K562 (cell line): ENCODE measurements around the gene LRRC25. TPM values are rescaled to one million over a fixed set of nuclear protein-coding genes. Genes with fewer than 3 reads are reported as not detected.

ENCODE experiments used
- CHD1 ChIP-seq: fragments of 200-600 bp; sonication (generic); IDR thresholded peaks from one replicate; pipeline ENCODE4 v1.6.1; 2012; ENCODE audit warnings: mild to moderate bottlenecking, moderate library complexity, low read length, inconsistent platforms
- E2F3 ChIP-seq: fragments of 250-450 bp; sonication (Bioruptor Pico); IDR thresholded peaks from 2 replicates; pipeline ENCODE4 v1.4.0; 2020; ENCODE audit warnings: mild to moderate bottlenecking
- FOXJ2 ChIP-seq: fragments of 200-800 bp; sonication (Bioruptor generic); IDR thresholded peaks from 2 replicates; pipeline ENCODE4 v1.6.1; 2016; ENCODE audit warnings: missing genetic modification characterization, missing compliant biosample characterization
- GABPB1 ChIP-seq: sonication (generic); formaldehyde crosslinking; IDR thresholded peaks from 2 replicates; pipeline ENCODE4 v1.8.0; 2022; ENCODE audit warnings: mild to moderate bottlenecking, missing genetic modification reagents
- HDAC8 ChIP-seq: fragments of 450-650 bp; IDR thresholded peaks from 2 replicates; pipeline ENCODE4 v1.6.1; 2016; ENCODE audit warnings: mild to moderate bottlenecking, missing genetic modification characterization, moderate library complexity, missing compliant biosample characterization
- HNRNPK ChIP-seq: fragments of 200-400 bp; formaldehyde crosslinking; IDR thresholded peaks from one replicate; pipeline ENCODE4 v1.6.1; 2018; ENCODE audit warnings: mild to moderate bottlenecking, low read depth, low read length; ENCODE audit not compliant: poor library complexity, severe bottlenecking
- IFI16 ChIP-seq: fragments of 250-450 bp; sonication (Bioruptor Pico); IDR thresholded peaks from 2 replicates; pipeline ENCODE4 v2.1.2; 2022; ENCODE audit warnings: mild to moderate bottlenecking, inconsistent platforms
- MITF ChIP-seq: IDR thresholded peaks from 2 replicates; pipeline ENCODE4 v1.6.1; 2014; ENCODE audit warnings: antibody characterized with exemption
- MLLT1 ChIP-seq, 2 experiments: fragments of 450-650 bp; IDR thresholded peaks; 2 replicates each; pipeline ENCODE4 v1.6.1; 2016
- NFRKB ChIP-seq: fragments of 450-650 bp; IDR thresholded peaks from 2 replicates; pipeline ENCODE4 v1.6.1; 2016; ENCODE audit warnings: low read depth
- PHF21A ChIP-seq: fragments of 450-650 bp; IDR thresholded peaks from 2 replicates; pipeline ENCODE4 v1.6.1; 2017; ENCODE audit warnings: low read depth, borderline replicate concordance
- POLR2B ChIP-seq: fragments of 450-650 bp; IDR thresholded peaks from 2 replicates; pipeline ENCODE4 v1.6.1; 2018; ENCODE audit warnings: low read depth; ENCODE audit not compliant: partially characterized antibody
- RBFOX2 ChIP-seq: fragments of 200-400 bp; formaldehyde crosslinking; IDR thresholded peaks from 2 replicates; pipeline ENCODE4 v1.6.1; 2017; ENCODE audit warnings: low read depth, mild to moderate bottlenecking, low read length, moderate library complexity
- SETDB1 ChIP-seq: IDR thresholded peaks from one replicate; pipeline ENCODE4 v1.6.1; 2012; ENCODE audit warnings: low read length, control low read depth, inconsistent platforms
- SP1 ChIP-seq: sonication (generic); formaldehyde crosslinking; IDR thresholded peaks from 2 replicates; pipeline ENCODE4 v1.8.1; 2022; ENCODE audit warnings: mild to moderate bottlenecking, missing genetic modification reagents
- ZBTB1 ChIP-seq: sonication (generic); formaldehyde crosslinking; IDR thresholded peaks from 2 replicates; pipeline ENCODE4 v1.8.1; 2023; ENCODE audit warnings: missing genetic modification reagents, low read depth, mild to moderate bottlenecking, borderline replicate concordance
- ZNF589 ChIP-seq: fragments of 200-800 bp; sonication (Bioruptor generic); IDR thresholded peaks from 2 replicates; pipeline ENCODE4 v1.6.1; 2016; ENCODE audit warnings: low read depth, missing genetic modification characterization, missing compliant biosample characterization
- ZNF740 ChIP-seq, 3 experiments: fragments of 200-800 bp in 1 of 3; sonication (Bioruptor generic) in 1 of 3; sonication (generic) in 1 of 3; formaldehyde crosslinking in 1 of 3; IDR thresholded peaks; 2 replicates each; pipeline versions ENCODE4 v1.6.1 to v1.8.0; 2016 to 2022; ENCODE audit warnings: mild to moderate bottlenecking in 2 of 3, missing compliant biosample characterization in 2 of 3, missing genetic modification characterization in 2 of 3, missing genetic modification reagents in 1 of 3
- polyA plus RNA-seq, 8 experiments: library from polyadenylated mRNA; depleted of rRNA in 4 of 8; stranded (reverse) in 5 of 8; unstranded in 3 of 8; fragments of >200 nt; fragmentation: Nextera tagmentation in 2 of 8; fragmentation: Illumina TruSeq in 1 of 8; extraction: Ambion mirVana in 2 of 8; extraction: Trizol in 1 of 8; gene quantifications; 2 replicates each; pipeline versions ENCODE4 v1.2.1 to v1.2.3, GENCODE V29; 2011 to 2014; ENCODE audit warnings: inconsistent platforms in 1 of 8, missing spikeins in 1 of 8
- total RNA-seq, 7 experiments: library from RNA; depleted of rRNA in 6 of 7; stranded (reverse); fragments of >200 nt in 6 of 7; fragmentation: Illumina TruSeq in 2 of 7; extraction: Trizol in 2 of 7; gene quantifications; 2 replicates each; pipeline versions ENCODE4 v1.2.1 to v1.2.3, GENCODE V29; 2011 to 2021; ENCODE audit warnings: low replicate concordance in 1 of 7
- TF ChIP-seq, protein P1 (sequence below): sonication (generic); formaldehyde crosslinking; IDR thresholded peaks from 2 replicates; pipeline ENCODE4 v1.8.0; 2022; ENCODE audit warnings: missing genetic modification reagents, mild to moderate bottlenecking, moderate library complexity, borderline replicate concordance
- TF ChIP-seq, protein P2 (sequence below): sonication (generic); formaldehyde crosslinking; IDR thresholded peaks from 2 replicates; pipeline ENCODE4 v1.8.1; 2023; ENCODE audit warnings: mild to moderate bottlenecking, missing genetic modification reagents

LRRC25 gene
- total and polyA plus RNA-seq, 9 of the 15 experiments (the other 6 are each of a cell fraction or from before 2014, with no cell fraction given) = 0.07 to 0.36 (median 0.10) TPM; not detected in 3

DNA sequence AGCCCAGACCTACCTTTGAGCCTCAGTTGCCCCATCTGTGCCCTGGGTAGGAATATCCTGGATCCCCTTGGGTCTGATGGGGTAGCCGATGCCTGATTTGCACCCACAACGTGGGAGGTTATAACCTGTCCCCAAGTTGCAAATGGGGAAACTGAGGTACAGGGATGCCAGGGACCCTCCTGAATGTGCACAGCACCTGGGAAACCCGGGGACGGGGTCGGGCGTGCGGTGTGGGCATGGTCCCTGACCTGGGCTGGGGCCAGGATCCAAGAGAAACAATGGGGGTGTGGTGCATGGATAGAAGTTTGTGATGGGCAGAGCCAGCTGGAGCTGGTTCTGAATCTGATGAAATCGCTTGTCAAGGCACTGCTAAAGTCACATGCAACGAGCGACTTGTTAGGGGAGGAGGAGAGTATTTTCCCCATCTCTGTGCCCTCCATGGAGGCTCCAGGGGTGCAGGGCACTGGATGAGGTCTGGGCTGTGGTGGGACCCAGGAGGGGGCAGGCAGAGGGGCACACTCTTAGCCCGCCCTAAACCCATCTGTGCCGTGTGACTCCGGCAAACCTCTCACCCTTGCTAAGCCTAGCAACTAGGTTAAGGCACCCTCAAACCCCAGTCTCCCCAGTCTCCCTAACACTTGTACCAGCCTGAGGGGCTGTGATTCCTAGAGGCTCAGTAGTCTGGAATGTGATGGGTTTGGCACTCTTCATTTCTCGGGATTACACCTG, 10.7 kb downstream of the LRRC25 start (continued):
- TF ChIP-seq, protein P1, sequence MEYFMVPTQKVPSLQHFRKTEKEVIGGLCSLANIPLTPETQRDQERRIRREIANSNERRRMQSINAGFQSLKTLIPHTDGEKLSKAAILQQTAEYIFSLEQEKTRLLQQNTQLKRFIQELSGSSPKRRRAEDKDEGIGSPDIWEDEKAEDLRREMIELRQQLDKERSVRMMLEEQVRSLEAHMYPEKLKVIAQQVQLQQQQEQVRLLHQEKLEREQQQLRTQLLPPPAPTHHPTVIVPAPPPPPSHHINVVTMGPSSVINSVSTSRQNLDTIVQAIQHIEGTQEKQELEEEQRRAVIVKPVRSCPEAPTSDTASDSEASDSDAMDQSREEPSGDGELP (CRISPR knock-in tag) = peak; percentile 69
- TF ChIP-seq, protein P2, sequence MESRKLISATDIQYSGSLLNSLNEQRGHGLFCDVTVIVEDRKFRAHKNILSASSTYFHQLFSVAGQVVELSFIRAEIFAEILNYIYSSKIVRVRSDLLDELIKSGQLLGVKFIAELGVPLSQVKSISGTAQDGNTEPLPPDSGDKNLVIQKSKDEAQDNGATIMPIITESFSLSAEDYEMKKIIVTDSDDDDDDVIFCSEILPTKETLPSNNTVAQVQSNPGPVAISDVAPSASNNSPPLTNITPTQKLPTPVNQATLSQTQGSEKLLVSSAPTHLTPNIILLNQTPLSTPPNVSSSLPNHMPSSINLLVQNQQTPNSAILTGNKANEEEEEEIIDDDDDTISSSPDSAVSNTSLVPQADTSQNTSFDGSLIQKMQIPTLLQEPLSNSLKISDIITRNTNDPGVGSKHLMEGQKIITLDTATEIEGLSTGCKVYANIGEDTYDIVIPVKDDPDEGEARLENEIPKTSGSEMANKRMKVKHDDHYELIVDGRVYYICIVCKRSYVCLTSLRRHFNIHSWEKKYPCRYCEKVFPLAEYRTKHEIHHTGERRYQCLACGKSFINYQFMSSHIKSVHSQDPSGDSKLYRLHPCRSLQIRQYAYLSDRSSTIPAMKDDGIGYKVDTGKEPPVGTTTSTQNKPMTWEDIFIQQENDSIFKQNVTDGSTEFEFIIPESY (CRISPR knock-in tag) = peak; percentile 0; the same call in 1 of the 2 replicates
- TF ChIP-seq SP1 (peak; percentile 57), PHF21A (no peak), RBFOX2 (peak; percentile 94), GABPB1 (CRISPR knock-in tag) (0 out of 2 replicates have a peak, but pooled peaks have one; percentile 2), NFRKB (peak; percentile 68; the same call in 1 of the 2 replicates), IFI16 (CRISPR knock-in tag) (0 out of 2 replicates have a peak, but pooled peaks have one; percentile 32), HNRNPK (no peak), ZNF589 (CRISPR knock-in tag) (peak; percentile 10), HDAC8 (tag) (no peak), MLLT1 (IDR thresholded peaks at IDR 0.05) (peak in 1 of 2 experiments; percentile 52; a peak in 1 of 4 replicates), POLR2B (peak; percentile 8), ZBTB1 (CRISPR knock-in tag) (peak; percentile 40; the same call in 1 of the 2 replicates), E2F3 (no peak), MITF (peak; percentile 21; the same call in 1 of the 2 replicates), ZNF740 (CRISPR knock-in tag; IDR thresholded peaks at IDR 0.05) (0 out of 2 replicates have a peak, but pooled peaks have one; percentile 12), ZNF740 (tag; IDR thresholded peaks at IDR 0.05) (no peak; a peak in 2 of 4 replicates), SETDB1 (no peak), CHD1 (peak; percentile 96), FOXJ2 (tag) (0 out of 2 replicates have a peak, but pooled peaks have one; percentile 18)
